ENCODE measurements around the gene CDK12.

- TF ChIP-seq, protein P1, sequence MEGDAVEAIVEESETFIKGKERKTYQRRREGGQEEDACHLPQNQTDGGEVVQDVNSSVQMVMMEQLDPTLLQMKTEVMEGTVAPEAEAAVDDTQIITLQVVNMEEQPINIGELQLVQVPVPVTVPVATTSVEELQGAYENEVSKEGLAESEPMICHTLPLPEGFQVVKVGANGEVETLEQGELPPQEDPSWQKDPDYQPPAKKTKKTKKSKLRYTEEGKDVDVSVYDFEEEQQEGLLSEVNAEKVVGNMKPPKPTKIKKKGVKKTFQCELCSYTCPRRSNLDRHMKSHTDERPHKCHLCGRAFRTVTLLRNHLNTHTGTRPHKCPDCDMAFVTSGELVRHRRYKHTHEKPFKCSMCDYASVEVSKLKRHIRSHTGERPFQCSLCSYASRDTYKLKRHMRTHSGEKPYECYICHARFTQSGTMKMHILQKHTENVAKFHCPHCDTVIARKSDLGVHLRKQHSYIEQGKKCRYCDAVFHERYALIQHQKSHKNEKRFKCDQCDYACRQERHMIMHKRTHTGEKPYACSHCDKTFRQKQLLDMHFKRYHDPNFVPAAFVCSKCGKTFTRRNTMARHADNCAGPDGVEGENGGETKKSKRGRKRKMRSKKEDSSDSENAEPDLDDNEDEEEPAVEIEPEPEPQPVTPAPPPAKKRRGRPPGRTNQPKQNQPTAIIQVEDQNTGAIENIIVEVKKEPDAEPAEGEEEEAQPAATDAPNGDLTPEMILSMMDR (IDR thresholded peaks at IDR 0.05), result no peak
- no peak for TF ChIP-seq POLR2A (IDR thresholded peaks at IDR 0.05)
These were observed 101.7 kb downstream of the CDK12 start for GRCh38 chr17:39562976-39563375.

Measured in prostate gland (tissue), 2 donors.